ENCODE measurements around the gene LSM3.

The LSM3 gene

DNA sequence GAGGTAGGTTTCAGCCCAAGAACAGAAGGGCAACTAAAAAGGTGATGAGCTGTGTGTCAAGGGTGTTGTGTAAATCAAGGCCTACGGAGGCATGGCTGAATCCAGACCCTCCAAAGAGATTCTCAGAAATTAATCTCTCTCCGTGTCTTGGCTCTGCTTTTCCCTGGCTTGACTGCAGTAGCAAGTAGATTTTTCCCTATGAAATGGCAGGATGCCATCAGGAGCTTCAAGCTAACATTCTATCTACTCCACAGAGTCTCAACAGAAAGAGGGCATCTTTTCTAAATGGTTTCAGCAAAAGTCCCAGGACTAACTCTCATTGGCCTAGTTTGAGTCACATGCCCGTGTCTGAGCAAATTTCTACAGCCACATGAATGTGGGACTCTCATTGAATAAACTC lies 58.3 kb downstream of the LSM3 start:
- Histone ChIP-seq H4K8ac (ENCODE audit: low read depth, low read length) (no peak overlapping the region), H3K36me3 (replicated peaks in 1 of 2; ENCODE audit: control insufficient read depth in 2 of 2, insufficient read depth in 2 of 2, low read length in 2 of 2) (no peaks in the 10 kb centered on the region), H2BK5ac (ENCODE audit: low read length) (no peak overlapping the region), H3K9ac (ENCODE audit: low read depth, low read length, poor library complexity) (no peak overlapping the region), H3K27ac (replicated peaks; ENCODE audit: low read length) (no peak overlapping the region), H3K4me1 (ENCODE audit: control insufficient read depth in 2 of 2, insufficient read depth in 1 of 2, low read depth in 1 of 2, low read length in 2 of 2) (no peaks in the 10 kb centered on the region), H3K4me3 (ENCODE audit: low read length in 2 of 2) (no peak overlapping the region), H3K14ac (ENCODE audit: low read length) (no peak overlapping the region), H2BK120ac (ENCODE audit: low read depth, low read length) (no peak overlapping the region), H4K91ac (ENCODE audit: low read depth, low read length, poor library complexity) (no peak overlapping the region), H3K9me3 (replicated peaks in 1 of 2; ENCODE audit: control insufficient read depth in 2 of 2, insufficient read depth in 1 of 2, low read depth in 1 of 2, low read length in 2 of 2) (peaks cover 0 to 10% of the 10 kb centered on the region in 2 donors), H2BK12ac (ENCODE audit: low read length) (no peak overlapping the region), H3K4me2 (ENCODE audit: insufficient read depth, low read length, poor library complexity, severe bottlenecking) (no peak overlapping the region), H3K4ac (ENCODE audit: low read length) (no peak overlapping the region), H3K27me3 (ENCODE audit: control insufficient read depth in 3 of 3, insufficient read depth in 3 of 3, low read depth in 1 of 3, low read length in 3 of 3) (peaks cover 0 to 49% (median 0%) of the 10 kb centered on the region in 3 experiments), H3K23ac (ENCODE audit: low read depth, low read length, poor library complexity) (no peak overlapping the region), H2AFZ (ENCODE audit: low read length) (no peak overlapping the region), H3K79me1 (ENCODE audit: low read depth, low read length) (no peaks in the 10 kb centered on the region), H3K18ac (ENCODE audit: low read length) (no peak overlapping the region), H2AK5ac (ENCODE audit: low read depth, low read length) (no peak overlapping the region), H2BK15ac (ENCODE audit: low read length) (no peak overlapping the region)
- no CpG with 5 or more reads among the region's 3 CpGs for WGBS, 2 donors (ENCODE audit: extremely low coverage in 2 of 2, insufficient read length in 2 of 2, insufficient replicate concordance in 1 of 2)
- DNase-seq (ENCODE audit: low spot score): no peak

DNA sequence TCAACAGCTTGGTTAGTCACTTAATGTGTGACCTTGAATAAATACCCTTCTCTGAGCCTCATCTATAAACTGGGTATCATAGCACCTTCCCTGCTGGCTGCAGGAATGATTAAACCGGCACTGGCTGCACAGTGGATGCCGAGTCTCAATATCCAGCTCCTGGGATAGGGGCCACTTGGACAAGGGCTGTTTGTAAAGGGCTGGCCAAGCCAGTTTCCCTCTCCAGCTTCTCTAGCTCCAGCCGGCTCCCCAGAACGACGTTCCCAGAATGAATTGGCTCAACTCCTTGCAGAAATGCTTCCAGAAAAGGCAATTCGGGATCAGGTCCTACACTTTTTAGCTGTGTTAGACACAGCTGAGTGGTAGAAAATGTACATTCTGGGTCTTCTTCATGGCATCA lies 58.8 kb downstream of the LSM3 start:
- no peak overlapping the region for H3K14ac ChIP-seq (ENCODE audit: low read length)
- no peak overlapping the region for H3K9ac ChIP-seq (ENCODE audit: low read depth, low read length, poor library complexity)
- no peak overlapping the region for H4K8ac ChIP-seq (ENCODE audit: low read depth, low read length)
- no peak overlapping the region for H3K27ac ChIP-seq (replicated peaks; ENCODE audit: low read length)
- H3K36me3 ChIP-seq (replicated peaks in 1 of 2; ENCODE audit: control insufficient read depth in 2 of 2, insufficient read depth in 2 of 2, low read length in 2 of 2): no peaks in the 10 kb centered on the region
- H3K4me1 ChIP-seq (ENCODE audit: control insufficient read depth in 2 of 2, insufficient read depth in 1 of 2, low read depth in 1 of 2, low read length in 2 of 2): peaks cover 0 to under 1% of the 10 kb centered on the region in 2 donors
- peaks cover 0 to 10% of the 10 kb centered on the region in 2 donors for H3K9me3 ChIP-seq (replicated peaks in 1 of 2; ENCODE audit: control insufficient read depth in 2 of 2, insufficient read depth in 1 of 2, low read depth in 1 of 2, low read length in 2 of 2)
- no peak overlapping the region for H2BK12ac ChIP-seq (ENCODE audit: low read length)
- no peak overlapping the region for H2AK5ac ChIP-seq (ENCODE audit: low read depth, low read length)
- H3K23ac ChIP-seq (ENCODE audit: low read depth, low read length, poor library complexity): no peak overlapping the region
- H3K4ac ChIP-seq (ENCODE audit: low read length): no peak overlapping the region
- no peak overlapping the region for H2BK120ac ChIP-seq (ENCODE audit: low read depth, low read length)
- peaks cover 0 to 49% (median 0%) of the 10 kb centered on the region in 3 experiments for H3K27me3 ChIP-seq (ENCODE audit: control insufficient read depth in 3 of 3, insufficient read depth in 3 of 3, low read depth in 1 of 3, low read length in 3 of 3)
- no peak overlapping the region for H4K91ac ChIP-seq (ENCODE audit: low read depth, low read length, poor library complexity)
- H2BK15ac ChIP-seq (ENCODE audit: low read length): no peak overlapping the region
- H3K18ac ChIP-seq (ENCODE audit: low read length): no peak overlapping the region
- no peaks in the 10 kb centered on the region for H3K79me1 ChIP-seq (ENCODE audit: low read depth, low read length)
- no peak overlapping the region for H2AFZ ChIP-seq (ENCODE audit: low read length)
- no peak overlapping the region for H3K4me3 ChIP-seq (ENCODE audit: low read length in 2 of 2)
- WGBS, 2 donors (ENCODE audit: extremely low coverage in 2 of 2, insufficient read length in 2 of 2, insufficient replicate concordance in 1 of 2): no CpG with 5 or more reads among the region's 6 CpGs
- no peak for DNase-seq (ENCODE audit: low spot score)
- no peak overlapping the region for H3K4me2 ChIP-seq (ENCODE audit: insufficient read depth, low read length, poor library complexity, severe bottlenecking)
- H2BK5ac ChIP-seq (ENCODE audit: low read length): no peak overlapping the region

DNA sequence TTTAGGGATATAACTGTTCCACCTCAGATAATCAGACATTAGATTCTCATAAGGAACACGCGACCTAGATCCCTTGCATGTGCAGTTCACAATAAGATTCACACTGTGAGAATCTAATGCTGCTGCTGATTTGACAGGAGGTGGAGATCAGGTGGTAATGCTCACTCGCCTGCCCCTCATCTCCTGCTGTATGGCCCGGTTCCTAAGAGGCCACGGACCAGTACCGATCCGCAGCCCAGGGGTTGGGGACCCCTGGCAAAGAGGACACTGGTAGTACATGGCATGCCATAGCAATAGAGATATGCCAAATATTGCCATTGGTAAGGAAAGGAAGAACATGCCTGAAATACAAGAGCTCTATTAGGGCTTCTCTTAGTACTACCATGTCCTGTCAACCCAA lies 59.7 kb downstream of the LSM3 start:
- Histone ChIP-seq H3K9me3 (replicated peaks in 1 of 2; ENCODE audit: control insufficient read depth in 2 of 2, insufficient read depth in 1 of 2, low read depth in 1 of 2, low read length in 2 of 2) (peaks cover 0 to 10% of the 10 kb centered on the region in 2 donors), H4K8ac (ENCODE audit: low read depth, low read length) (no peak overlapping the region), H2BK5ac (ENCODE audit: low read length) (no peak overlapping the region), H3K4me1 (ENCODE audit: control insufficient read depth in 2 of 2, insufficient read depth in 1 of 2, low read depth in 1 of 2, low read length in 2 of 2) (peaks cover 0 to 5% of the 10 kb centered on the region in 2 donors), H2BK15ac (ENCODE audit: low read length) (no peak overlapping the region), H3K4me3 (ENCODE audit: low read length in 2 of 2) (no peak overlapping the region), H2AK5ac (ENCODE audit: low read depth, low read length) (no peak overlapping the region), H4K91ac (ENCODE audit: low read depth, low read length, poor library complexity) (no peak overlapping the region), H3K23ac (ENCODE audit: low read depth, low read length, poor library complexity) (no peak overlapping the region), H3K4me2 (ENCODE audit: insufficient read depth, low read length, poor library complexity, severe bottlenecking) (no peak overlapping the region), H3K9ac (ENCODE audit: low read depth, low read length, poor library complexity) (no peak overlapping the region), H2BK12ac (ENCODE audit: low read length) (no peak overlapping the region), H2AFZ (ENCODE audit: low read length) (no peak overlapping the region), H3K27ac (replicated peaks; ENCODE audit: low read length) (no peak overlapping the region), H3K79me1 (ENCODE audit: low read depth, low read length) (no peaks in the 10 kb centered on the region), H3K18ac (ENCODE audit: low read length) (no peak overlapping the region), H2BK120ac (ENCODE audit: low read depth, low read length) (no peak overlapping the region), H3K27me3 (ENCODE audit: control insufficient read depth in 3 of 3, insufficient read depth in 3 of 3, low read depth in 1 of 3, low read length in 3 of 3) (peaks cover 0 to 54% (median 0%) of the 10 kb centered on the region in 3 experiments), H3K4ac (ENCODE audit: low read length) (no peak overlapping the region), H3K14ac (ENCODE audit: low read length) (no peak overlapping the region), H3K36me3 (replicated peaks in 1 of 2; ENCODE audit: control insufficient read depth in 2 of 2, insufficient read depth in 2 of 2, low read length in 2 of 2) (no peaks in the 10 kb centered on the region)
- WGBS, 2 donors (ENCODE audit: extremely low coverage in 2 of 2, insufficient read length in 2 of 2, insufficient replicate concordance in 1 of 2): no CpG with 5 or more reads among the region's 7 CpGs
- DNase-seq (ENCODE audit: low spot score): no peak

DNA sequence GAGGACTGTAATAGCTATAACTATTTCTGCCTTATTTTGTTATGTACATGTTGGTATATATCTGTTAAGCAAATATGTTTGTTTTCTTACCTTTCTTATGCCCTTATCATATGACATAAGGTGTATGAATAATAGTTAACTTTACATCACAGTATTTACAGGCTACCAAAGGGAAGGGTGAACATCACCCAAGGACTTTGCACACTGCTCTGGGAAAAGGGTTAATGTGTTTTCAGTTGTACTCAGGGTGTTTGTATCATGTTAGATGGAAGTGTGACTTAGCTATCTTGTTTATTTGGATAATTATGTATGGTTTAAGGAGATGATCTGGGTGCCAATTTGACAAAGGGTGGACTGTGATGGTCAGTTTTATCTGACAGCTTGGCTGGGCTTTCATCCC lies 60.3 kb downstream of the LSM3 start:
- Histone ChIP-seq H3K14ac (ENCODE audit: low read length) (no peak overlapping the region), H3K4me1 (ENCODE audit: control insufficient read depth in 2 of 2, insufficient read depth in 1 of 2, low read depth in 1 of 2, low read length in 2 of 2) (peaks cover 0 to 7% of the 10 kb centered on the region in 2 donors), H4K8ac (ENCODE audit: low read depth, low read length) (no peak overlapping the region), H3K79me1 (ENCODE audit: low read depth, low read length) (no peaks in the 10 kb centered on the region), H3K23ac (ENCODE audit: low read depth, low read length, poor library complexity) (no peak overlapping the region), H4K91ac (ENCODE audit: low read depth, low read length, poor library complexity) (no peak overlapping the region), H2BK15ac (ENCODE audit: low read length) (no peak overlapping the region), H3K9ac (ENCODE audit: low read depth, low read length, poor library complexity) (no peak overlapping the region), H3K9me3 (replicated peaks in 1 of 2; ENCODE audit: control insufficient read depth in 2 of 2, insufficient read depth in 1 of 2, low read depth in 1 of 2, low read length in 2 of 2) (peaks cover 0 to 5% of the 10 kb centered on the region in 2 donors), H2AFZ (ENCODE audit: low read length) (no peak overlapping the region), H2BK12ac (ENCODE audit: low read length) (no peak overlapping the region), H2AK5ac (ENCODE audit: low read depth, low read length) (no peak overlapping the region), H2BK5ac (ENCODE audit: low read length) (no peak overlapping the region), H3K18ac (ENCODE audit: low read length) (no peak overlapping the region), H3K27ac (replicated peaks; ENCODE audit: low read length) (no peak overlapping the region), H3K4me2 (ENCODE audit: insufficient read depth, low read length, poor library complexity, severe bottlenecking) (no peak overlapping the region), H2BK120ac (ENCODE audit: low read depth, low read length) (no peak overlapping the region), H3K4ac (ENCODE audit: low read length) (no peak overlapping the region), H3K4me3 (ENCODE audit: low read length in 2 of 2) (no peak overlapping the region), H3K36me3 (replicated peaks in 1 of 2; ENCODE audit: control insufficient read depth in 2 of 2, insufficient read depth in 2 of 2, low read length in 2 of 2) (no peaks in the 10 kb centered on the region), H3K27me3 (ENCODE audit: control insufficient read depth in 3 of 3, insufficient read depth in 3 of 3, low read depth in 1 of 3, low read length in 3 of 3) (peaks cover 0 to 54% (median 0%) of the 10 kb centered on the region in 3 experiments)
- DNase-seq (ENCODE audit: low spot score): no peak
